Activated CD4-positive, alpha-beta T cell treated with anti-CD3 and anti-CD28 coated beads for 48 hours (primary cell): ENCODE data around the gene SELENOF.

Experiments used
- DNase-seq: peaks from one replicate; pipeline ENCODE4 v3.0.0-alpha.2; 2020

SELENOF gene

DNA sequence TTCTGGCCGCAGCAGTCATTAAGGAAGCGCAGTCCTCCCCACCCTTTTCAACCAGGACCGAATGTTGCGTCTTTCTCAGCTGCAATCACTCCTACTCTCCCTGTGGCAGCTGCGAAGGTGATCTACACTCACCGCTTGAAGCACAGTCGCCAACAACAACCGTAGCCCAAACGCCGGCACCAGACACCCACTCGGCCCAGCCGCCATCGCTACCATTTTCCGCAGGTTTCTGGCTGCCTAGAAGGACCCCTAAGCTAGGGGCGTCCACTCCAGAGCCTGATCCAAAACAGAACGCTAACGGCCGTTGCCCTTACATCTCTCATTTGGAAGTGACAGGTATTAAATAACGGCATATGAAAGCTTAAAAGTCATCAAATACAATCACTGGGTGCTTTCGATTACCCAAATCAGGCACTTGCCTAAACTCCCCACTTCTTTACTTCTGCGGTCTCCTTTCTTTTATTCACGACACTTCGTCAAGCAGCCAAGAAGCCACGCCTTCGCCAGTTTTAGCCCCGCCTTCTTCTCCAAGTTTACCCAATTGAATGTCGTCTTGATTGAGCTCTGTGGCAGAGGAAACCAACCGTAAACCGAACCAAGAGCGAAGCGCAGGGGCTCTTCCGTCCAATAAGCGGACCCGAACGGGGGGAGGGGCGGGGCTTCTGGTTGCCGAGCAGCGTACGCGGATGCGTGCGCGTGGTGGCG lies at the start of gene SELENOF:
Gene SELENOF, minus strand, starts transcription at position 231 of the 705 bp plus-strand sequence. Its CDS starts 15 bp downstream, at position 216.
- peak; percentile 99 for DNase-seq

DNA sequence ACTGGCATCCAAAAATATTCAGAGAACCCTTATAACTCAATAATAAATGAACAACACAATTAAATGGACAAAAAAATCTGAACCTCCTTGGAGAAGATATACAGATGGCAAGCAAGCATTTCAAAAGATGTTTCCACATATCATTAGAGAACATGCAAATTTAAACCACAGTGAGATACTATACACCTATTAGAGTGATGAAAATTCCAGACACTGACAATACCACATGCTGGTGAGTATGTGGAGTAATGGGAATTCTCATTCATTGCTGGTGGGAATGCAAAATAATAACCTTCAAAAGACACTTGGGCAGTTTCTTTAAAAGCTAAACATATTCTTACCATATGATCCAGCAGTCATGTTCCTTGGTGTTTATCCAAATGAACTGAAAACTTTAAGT lies 46.6 kb upstream of the SELENOF start:
- DNase-seq, result no peak

DNA sequence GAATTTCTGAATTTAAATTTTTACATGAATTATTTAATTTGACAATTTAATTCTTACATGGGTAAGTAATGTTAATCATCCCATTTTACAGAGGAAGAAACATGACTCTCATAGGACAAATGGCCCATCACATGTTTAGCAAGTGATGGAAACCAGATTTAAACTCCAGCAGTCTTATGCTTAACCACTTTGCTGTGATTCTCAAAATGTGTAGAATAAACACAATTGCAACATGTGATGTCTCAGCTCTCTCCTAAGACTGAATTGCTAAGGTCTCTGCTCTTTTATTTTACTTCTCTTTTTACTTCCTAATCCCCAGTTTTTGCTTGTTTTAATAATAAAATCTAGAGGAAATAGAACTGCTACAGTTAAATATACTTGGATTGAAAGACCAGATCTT lies 43.3 kb upstream of the SELENOF start:
- DNase-seq, result no peak

DNA sequence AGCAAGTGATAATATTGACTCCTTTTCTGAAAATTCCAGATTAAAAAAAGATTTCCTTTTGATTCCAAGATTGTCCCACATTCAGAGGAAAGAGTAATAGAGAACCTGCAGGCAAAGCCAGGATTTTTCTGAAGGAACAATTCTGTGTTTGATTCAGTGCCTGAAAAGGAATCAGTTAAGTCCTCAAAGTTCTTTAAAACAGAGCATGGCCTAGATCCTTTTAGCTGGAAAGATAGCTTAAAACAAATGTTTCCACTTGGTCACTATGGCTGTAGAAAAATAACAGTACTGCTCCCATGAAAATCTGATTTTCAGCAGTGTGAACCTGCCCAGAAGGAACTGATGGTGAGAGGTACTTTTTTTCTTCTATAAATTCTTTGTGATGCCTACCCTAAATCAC lies 42.3 kb upstream of the SELENOF start:
- no peak for DNase-seq

DNA sequence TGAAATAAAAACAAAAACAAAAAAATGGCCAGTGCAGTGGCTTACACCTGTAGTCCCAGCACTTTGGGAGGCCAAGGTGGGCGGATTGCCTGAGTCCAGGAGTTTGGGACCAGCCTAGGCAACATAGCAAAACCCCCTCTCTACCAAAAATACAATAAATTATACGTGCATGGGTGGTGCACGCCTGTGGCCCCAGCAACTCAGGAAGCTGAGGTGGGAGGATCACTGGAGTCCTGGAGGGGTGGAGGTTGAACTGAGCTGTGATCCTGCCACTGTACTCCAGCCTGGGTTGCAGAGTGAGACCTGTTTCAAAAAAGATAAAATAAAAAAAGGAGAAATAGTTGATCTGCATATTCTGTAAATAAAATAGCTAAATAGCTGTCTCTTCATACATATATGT lies 41.8 kb upstream of the SELENOF start:
- DNase-seq, result no peak

DNA sequence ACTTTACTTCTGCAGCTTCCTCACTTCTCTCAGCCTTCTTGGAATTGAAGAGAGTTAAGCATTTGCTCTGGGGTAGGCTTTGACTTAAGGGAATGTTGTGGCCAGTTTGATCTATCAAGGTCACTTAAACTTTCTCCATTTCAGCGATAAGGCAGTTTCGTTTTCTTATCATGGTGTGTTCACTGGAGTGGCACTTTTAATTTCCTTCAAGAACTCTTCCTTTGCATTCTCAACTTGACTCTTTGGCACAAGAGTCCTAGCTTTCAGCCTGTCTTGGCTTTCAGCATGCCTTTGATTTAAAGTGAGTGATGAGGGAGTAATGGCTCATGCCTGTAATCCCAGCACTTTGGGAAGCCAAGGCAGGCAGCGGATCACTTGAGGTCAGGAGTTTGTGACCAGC lies 39.2 kb upstream of the SELENOF start:
- no peak for DNase-seq

DNA sequence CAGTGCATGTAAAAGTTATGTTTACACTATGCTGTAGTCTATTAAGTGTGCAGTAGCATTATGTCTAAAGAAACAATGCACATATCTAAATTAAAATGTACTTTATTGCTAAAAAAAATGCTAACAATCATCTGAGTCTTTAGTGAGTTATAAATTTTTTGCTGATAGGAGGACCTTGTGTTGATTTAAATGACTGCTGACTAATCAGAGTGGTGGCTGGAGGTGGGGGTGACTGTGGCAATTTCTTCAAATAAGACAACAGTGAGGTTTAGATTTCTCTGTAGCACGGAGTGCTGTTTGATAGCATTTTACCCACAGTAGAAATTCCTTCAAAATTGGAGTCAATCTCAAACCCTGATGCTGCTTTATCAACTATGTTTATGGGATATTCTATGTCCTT lies 37.5 kb upstream of the SELENOF start:
- DNase-seq, result no peak

DNA sequence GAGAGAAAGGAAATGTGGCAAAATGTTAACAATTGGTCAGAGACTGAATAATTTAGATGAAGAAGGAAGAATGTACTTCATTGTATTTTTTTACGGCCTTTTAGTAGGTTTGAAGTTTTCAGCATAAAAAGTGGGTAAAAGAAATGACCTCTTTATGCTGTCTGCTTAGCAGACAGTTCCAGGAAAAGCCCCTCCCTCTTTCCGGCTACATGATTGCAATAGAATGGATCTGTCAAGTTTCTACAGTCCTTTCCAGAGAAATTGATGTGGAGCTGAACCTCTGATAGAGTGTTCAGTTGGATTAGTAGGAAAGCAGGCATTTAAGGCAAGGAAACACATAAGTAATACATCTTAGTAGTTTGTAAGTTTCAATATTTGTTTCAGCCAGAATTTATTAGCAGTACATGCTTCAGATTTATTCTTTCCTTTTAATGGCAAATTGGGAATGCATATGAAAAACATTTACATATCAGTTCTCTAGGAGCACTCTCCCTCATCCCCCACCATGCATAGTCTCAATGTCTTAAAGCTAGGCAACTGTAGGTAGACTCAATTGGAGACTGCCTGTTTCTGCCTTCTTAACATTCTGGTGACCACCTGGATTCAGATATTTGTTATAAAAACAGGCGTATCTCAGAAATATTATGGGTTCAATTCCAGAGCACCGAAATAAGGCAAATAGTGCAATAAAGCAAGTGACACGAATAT lies 36.9 kb upstream of the SELENOF start:
- no peak for DNase-seq

DNA sequence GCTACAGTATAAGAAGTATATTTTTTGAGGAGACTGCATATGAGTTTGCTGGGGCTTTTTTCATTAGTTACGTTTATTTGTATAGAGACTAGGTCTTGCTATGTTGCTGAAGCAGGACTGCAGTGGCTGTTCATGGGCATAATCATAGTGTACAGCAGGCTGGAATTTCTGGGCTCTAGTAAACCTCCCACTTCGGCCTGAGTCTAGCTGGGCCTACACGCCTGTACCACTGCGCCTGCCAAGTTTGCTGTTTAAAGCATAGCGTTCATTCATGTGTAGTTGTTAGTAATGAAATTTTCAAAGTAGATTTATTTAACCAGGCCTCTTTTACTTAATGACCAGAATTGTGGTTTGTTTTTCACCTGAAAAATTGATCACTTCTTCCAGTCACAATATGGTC lies 34.3 kb upstream of the SELENOF start:
- no peak for DNase-seq

DNA sequence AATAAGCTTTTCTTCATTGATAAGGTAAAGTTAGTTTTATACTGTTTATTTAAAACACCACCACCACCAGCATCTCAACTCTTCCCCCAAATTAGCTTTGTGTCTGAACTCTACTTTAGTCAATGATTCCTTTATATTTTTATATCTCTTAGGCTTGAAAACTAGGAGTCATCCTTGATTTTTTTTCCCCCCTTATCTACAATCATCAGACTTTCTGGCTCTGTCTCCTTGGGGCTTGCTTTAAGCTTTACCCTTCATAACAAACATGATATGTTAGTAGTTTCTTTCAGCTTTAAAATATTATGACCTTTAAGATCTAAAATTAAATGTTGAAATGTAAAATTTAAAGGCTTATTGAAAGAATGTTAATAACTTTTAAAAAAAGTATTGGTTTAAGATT lies 28.8 kb upstream of the SELENOF start:
- DNase-seq, result no peak

DNA sequence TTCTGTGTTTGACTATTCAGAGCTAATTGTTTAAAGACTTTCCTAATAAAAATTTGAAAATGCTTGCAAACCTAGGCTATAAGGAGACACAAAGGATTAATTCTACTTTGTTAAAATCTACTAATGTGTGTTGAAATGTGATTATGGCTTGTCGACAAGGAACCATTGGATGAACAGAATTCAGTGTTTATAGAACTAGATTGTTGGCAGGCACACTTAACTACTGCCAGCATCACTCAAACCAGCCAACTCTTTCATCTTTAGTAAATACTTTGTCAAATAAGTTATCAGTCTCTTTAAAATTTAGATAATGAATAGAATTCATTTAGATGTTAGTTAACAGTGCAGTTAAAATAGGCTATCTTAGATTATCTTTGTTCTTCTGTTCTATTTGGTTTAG lies 28.1 kb upstream of the SELENOF start:
- no peak for DNase-seq

DNA sequence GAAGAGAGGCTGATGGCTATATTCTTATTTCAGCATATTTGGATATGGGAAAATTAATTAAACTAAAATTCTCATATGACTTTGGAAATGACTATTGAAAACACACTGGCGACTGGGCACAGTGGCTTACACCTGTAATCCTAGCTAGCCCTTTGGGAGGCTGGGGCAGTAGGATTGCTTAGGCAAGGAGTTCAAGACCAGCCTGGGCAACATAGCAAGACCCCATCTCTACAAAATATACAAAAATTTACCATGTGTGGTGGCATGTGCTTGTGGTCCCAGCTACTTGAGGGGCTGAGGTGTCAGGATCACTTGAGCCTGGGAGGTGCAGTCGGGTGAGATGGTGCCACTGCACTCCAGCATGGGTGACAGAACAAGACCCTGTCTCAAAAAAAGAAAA lies 26.7 kb upstream of the SELENOF start:
- DNase-seq, result no peak

DNA sequence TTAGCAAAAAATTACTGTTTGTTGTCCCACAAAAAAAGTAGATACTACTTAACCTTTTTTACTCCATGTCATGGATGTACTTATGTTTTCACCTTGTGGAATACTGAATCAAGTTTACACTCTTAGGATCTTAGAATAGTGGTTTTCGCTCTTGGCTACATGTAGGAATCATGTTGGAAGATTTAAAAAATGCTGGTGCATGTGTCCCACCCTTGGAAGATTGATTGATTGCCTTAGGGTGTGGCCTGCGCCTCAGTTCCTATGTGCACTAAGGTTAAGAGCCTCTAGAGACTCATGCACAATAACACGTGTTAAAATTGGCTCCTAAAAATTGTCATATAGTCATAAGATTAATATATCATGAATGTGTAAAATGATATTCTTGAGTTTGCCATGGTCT lies 25.5 kb upstream of the SELENOF start:
- no peak for DNase-seq

DNA sequence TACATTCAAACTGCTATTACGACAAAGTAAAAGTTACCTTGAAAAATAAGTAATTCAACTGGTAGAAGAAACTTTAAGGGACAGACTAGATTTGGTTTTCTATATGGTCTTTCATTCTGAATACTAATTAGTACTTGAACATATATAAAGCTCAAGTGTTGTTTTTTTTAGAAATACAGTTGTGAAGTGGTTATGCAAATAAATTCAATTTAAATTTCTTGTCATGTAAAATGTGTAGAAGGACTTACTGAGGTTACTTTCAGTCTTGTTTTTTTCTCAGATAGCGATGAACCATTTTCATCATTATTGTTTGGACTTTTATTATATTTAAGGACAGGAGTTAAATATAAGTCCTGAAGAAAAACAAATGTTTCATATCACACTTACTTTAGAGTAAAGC lies 24.9 kb upstream of the SELENOF start:
- DNase-seq, result no peak

DNA sequence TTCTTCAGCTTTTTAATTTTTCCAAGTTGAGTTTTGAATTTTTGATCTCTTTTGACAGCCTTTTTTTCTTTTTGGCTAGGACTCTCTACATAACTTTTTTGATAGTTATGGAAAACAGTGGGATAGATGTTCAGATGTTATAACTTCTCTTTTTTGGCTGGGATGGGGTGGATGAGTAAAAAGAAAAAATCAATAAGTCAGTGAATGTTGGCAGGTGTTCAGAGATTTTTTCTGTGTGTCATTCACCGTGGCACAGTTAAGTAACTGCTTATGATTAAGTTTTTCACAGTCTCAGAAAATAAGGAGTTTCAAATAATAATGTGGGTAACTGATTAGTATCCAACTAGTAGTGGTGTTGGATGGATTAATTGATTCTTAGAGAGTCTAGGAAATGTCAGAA lies 24.5 kb upstream of the SELENOF start:
- no peak for DNase-seq

DNA sequence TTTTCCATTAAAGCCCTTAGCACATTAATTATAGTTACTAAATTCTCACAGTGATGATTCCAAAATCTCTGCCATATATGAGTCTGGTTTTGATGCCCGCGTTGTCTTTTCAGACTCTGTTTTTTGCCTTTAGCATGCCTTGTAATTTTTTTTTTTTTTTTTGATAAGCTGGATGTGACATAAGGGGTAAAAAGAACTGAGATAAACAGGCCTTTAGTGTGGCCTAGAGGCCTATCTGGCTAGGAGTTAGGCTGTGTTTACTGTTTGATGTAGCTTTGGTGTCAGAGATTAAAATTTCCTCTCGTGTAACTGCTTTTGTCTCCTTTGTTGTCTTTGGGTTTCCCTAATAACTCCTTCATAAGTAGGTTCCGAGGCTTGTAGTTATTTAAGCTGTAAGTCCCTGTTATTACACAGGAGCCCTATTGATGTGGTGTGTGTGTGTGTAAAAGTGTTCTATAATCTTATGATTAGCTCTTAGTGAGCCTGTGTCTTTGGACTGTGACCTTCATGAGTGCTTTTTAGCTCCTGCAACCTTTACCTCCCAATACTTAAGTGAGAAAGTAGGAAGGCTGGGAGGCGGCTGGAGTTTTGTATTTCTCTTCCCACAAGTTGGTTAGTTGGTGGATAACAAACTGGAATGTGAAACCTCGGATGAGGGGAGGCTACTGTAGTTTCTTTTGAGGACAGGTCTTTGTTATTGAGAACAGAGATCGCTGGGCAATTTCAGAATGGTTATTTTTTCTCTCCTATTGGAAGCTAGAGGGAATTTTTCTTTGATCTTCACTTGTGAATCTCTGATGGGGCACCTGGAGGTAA lies 19.8 kb upstream of the SELENOF start:
- DNase-seq, result no peak

DNA sequence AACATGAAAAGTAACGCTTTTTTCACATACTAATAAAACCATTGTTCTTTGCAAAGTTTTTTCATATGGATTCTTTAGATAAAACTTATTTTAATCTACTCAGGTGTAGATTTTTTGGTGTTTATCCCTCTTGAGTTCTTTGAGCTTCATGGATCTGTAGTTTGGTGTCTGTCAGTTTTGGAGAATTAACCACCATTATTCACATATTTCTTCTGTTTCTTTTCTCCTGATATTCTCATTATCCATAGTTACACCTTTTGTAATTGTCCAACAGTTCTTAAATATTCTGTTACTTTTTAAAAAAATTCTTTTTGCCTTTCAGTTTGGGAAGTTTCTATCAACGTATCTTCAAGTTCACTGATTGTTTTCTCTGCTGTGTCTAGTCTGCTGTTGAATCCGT lies 19.1 kb upstream of the SELENOF start:
- no peak for DNase-seq

DNA sequence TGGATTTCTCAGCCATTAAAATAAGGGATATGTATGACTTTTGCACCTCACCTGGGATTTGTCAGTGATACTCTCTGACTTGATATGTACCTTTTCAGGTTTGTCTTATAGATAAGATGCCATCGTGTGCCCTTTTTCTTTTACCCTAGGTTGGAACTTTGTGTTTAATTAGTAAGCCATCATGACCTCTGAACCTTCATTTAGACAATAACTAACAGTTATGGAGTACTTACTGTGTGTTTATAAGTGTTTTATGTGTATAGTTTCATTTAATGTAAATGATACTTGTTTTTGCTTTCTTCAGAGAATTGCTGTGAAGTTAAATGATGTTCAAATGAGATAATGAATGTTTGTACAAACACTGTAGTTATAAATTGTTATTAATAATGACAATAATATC lies 14.9 kb upstream of the SELENOF start:
- DNase-seq, result no peak

DNA sequence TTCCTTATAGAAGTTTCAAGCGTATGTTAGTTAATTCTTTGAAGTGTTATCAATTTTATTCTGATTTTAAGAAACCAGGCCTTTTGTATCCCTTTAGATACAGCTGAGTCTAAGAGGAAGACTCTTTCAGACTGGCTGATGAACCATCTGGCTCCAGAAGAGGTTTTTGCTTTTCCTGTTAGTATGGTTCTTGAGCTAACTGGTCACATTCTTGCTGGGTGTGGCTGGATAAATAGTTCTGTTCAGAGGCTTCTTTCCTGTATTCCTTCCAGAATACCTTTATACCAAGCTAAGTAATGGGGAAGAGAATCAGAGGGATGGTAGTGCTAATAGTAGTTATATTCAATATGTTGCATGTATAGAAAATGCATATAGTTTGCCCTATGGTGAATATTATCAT lies 13.0 kb upstream of the SELENOF start:
- no peak for DNase-seq

DNA sequence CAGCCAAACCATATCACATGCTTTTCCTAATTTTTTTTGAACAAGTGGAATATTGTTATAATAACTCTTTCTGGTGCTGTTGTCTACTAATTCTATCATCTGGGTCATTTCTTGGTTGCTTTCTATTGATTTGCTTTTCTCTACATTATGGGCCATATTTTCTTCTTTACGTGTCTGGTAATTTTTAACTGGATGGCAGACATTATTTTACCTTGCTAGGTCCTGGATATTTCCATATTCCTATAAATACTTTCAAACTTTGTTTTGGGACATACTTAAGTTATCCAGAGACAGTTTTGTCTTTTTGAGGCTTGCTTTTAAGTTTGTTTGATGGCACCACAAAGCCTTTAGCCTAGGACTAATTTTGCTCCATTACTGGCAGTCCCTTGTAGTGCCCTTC lies 11.8 kb upstream of the SELENOF start:
- no peak for DNase-seq

DNA sequence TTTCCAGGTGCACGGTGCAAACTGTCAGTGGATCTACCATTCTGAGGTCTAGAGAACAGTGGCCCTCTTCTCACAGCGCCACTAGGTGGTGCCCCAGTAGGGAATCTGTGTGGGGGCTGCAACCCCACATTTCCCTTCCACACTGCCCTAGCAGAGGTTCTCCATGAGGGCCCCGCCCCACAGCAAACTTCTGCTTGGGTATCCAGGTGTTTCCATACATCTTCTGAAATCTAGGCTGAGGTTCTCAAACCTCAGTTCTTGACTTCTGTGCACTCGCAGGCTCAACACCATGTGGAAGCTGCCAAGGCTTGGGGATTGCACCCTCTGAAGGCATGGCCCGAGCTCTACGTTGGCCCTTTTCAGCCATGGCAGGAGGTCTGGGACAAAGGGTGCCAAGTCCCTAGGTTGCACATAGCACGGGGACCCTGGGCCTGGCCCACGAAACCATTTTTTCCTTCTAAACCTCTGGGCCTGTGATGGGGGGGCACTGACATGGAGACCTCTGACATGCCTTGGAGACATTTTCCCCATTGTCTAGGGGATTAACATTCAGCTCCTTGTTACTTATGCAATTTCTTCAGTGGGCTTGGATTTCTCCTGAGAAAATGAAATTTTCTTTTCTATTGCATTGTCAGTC lies 10.5 kb upstream of the SELENOF start:
- no peak for DNase-seq

DNA sequence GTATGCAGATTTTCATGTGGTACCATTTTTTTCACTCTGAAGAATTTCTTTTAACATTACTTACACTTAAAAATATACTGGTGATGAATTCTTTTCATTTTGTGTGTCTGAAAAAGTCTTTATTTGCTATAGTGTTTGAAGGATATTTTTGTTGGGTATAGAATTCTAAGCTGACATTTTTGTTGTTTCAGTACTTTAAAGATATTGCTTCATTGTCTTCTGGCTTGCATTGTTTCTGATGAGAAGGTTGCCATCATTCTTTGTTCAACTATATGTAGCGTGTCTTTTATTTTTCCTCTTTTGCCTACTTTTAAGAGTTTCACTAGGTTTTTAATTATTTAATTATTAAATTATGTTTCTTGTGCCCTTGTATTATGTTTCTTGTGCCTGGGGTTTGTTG lies 8.5 kb upstream of the SELENOF start:
- no peak for DNase-seq

DNA sequence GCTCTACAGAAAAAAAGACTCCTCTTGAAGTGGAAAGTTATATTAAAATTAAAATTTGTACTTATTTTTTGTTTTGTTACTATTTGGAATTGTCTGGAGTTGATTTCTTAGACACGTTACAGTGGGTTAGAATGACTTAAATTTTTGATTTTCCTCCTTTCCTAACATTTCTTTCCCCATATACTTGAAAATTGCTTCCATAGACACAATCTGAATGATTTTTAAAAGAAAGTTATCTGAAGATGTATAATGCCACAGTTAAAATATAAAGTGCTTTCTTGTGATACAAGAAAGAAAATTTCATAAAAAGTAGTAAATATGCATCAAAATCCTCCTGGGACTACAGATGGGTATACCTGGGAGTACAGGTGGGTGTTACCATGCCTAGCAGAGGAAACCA lies 2.8 kb upstream of the SELENOF start:
- no peak for DNase-seq
